ENCODE data around the gene PRKCH. TPM values are rescaled to one million over a fixed set of nuclear protein-coding genes. Genes with fewer than 3 reads are reported as not detected.

Gene PRKCH
- total RNA-seq, 2 donors from 2014 or later, result 27.6 to 33.9 TPM

- Histone ChIP-seq H3K36me3 (no peaks in the 10 kb centered on the region), H3K4me1 (replicated peaks) (no peaks in the 10 kb centered on the region), H3K27me3 (replicated peaks; ENCODE audit: insufficient read depth) (no peaks in the 10 kb centered on the region), H3K9me3 (no peaks in the 10 kb centered on the region), H3K4me3 (no peak overlapping the region), H3K27ac (no peak overlapping the region)
- WGBS, result 64% methylated on average over 2 of the region's 2 CpGs
- TF ChIP-seq POLR2A (IDR thresholded peaks at IDR 0.05), result no peak
- TF ChIP-seq POLR2AphosphoS5 (IDR thresholded peaks at IDR 0.05), result no peak
- TF ChIP-seq, protein P1, sequence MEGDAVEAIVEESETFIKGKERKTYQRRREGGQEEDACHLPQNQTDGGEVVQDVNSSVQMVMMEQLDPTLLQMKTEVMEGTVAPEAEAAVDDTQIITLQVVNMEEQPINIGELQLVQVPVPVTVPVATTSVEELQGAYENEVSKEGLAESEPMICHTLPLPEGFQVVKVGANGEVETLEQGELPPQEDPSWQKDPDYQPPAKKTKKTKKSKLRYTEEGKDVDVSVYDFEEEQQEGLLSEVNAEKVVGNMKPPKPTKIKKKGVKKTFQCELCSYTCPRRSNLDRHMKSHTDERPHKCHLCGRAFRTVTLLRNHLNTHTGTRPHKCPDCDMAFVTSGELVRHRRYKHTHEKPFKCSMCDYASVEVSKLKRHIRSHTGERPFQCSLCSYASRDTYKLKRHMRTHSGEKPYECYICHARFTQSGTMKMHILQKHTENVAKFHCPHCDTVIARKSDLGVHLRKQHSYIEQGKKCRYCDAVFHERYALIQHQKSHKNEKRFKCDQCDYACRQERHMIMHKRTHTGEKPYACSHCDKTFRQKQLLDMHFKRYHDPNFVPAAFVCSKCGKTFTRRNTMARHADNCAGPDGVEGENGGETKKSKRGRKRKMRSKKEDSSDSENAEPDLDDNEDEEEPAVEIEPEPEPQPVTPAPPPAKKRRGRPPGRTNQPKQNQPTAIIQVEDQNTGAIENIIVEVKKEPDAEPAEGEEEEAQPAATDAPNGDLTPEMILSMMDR (IDR thresholded peaks at IDR 0.05), result no peak
- intact Hi-C loops (cut with DNase I), result no loop called here
- no peak for DNase-seq (ENCODE audit: low spot score)
These were observed 256.1 kb downstream of the PRKCH start for GRCh38 chr14:61577506-61577931.

DNA sequence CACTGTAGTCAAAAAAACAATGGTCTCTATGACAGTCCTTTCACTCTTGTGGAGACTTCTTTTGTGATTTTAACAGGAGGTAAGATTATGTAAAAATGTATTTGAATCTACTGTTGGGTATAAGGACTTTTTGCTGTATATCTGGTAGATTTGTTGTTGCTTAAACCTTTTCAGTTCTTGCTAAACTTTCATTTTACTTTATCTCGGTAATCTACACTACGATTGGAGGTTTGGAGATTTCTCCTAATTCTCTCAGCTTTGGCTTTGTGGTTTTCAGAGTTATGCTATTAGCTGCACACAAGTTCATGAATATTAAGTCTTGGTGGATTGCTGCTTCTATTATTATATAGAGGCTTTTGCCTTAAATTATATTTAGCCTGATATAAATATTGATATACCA is 257.4 kb downstream of the PRKCH start:
- intact Hi-C loops (cut with DNase I), result no loop called here
- no peaks in the 10 kb centered on the region for H3K27me3 ChIP-seq (replicated peaks; ENCODE audit: insufficient read depth)
- no peaks in the 10 kb centered on the region for H3K4me1 ChIP-seq (replicated peaks)
- no peak overlapping the region for H3K4me3 ChIP-seq
- H3K9me3 ChIP-seq, result no peaks in the 10 kb centered on the region
- WGBS, result 77% methylated on average over 2 of the region's 2 CpGs
- H3K36me3 ChIP-seq, result no peaks in the 10 kb centered on the region
- TF ChIP-seq POLR2A (IDR thresholded peaks at IDR 0.05) (no peak), POLR2AphosphoS5 (IDR thresholded peaks at IDR 0.05) (no peak)
- TF ChIP-seq, protein P1 (IDR thresholded peaks at IDR 0.05), result no peak
- no peak overlapping the region for H3K27ac ChIP-seq
- DNase-seq (ENCODE audit: low spot score), result no peak

- intact Hi-C loops (cut with DNase I), result no loop called here
- 90% methylated on average over 1 of the region's 1 CpG for WGBS
- no peaks in the 10 kb centered on the region for H3K4me1 ChIP-seq (replicated peaks)
- DNase-seq (ENCODE audit: low spot score), result no peak
- H3K27ac ChIP-seq, result no peak overlapping the region
- H3K36me3 ChIP-seq, result no peaks in the 10 kb centered on the region
- no peak overlapping the region for H3K4me3 ChIP-seq
- H3K9me3 ChIP-seq, result no peaks in the 10 kb centered on the region
- TF ChIP-seq, protein P1 (IDR thresholded peaks at IDR 0.05), result no peak
- TF ChIP-seq POLR2A (IDR thresholded peaks at IDR 0.05) (no peak), POLR2AphosphoS5 (IDR thresholded peaks at IDR 0.05) (no peak)
- no peaks in the 10 kb centered on the region for H3K27me3 ChIP-seq (replicated peaks; ENCODE audit: insufficient read depth)
These were observed 260.0 kb downstream of the PRKCH start for GRCh38 chr14:61581340-61581739.

- H3K27ac ChIP-seq, result no peak overlapping the region
- 91% methylated on average over 3 of the region's 3 CpGs for WGBS
- no peak overlapping the region for H3K4me3 ChIP-seq
- H3K27me3 ChIP-seq (replicated peaks; ENCODE audit: insufficient read depth), result no peaks in the 10 kb centered on the region
- no peaks in the 10 kb centered on the region for H3K4me1 ChIP-seq (replicated peaks)
- no peak for DNase-seq (ENCODE audit: low spot score)
- intact Hi-C loops (cut with DNase I), result no loop called here
- TF ChIP-seq POLR2AphosphoS5 (IDR thresholded peaks at IDR 0.05), result no peak
- no peak for TF ChIP-seq POLR2A (IDR thresholded peaks at IDR 0.05)
- TF ChIP-seq, protein P1 (IDR thresholded peaks at IDR 0.05), result no peak
- no peaks in the 10 kb centered on the region for H3K36me3 ChIP-seq
- no peaks in the 10 kb centered on the region for H3K9me3 ChIP-seq
These were observed 260.7 kb downstream of the PRKCH start for GRCh38 chr14:61581955-61582615.

- intact Hi-C loops (cut with DNase I), result no loop called here
- no peak overlapping the region for H3K27ac ChIP-seq
- no peak for DNase-seq (ENCODE audit: low spot score)
- no peaks in the 10 kb centered on the region for H3K36me3 ChIP-seq
- H3K4me1 ChIP-seq (replicated peaks), result no peaks in the 10 kb centered on the region
- 90% methylated on average over 2 of the region's 2 CpGs for WGBS
- H3K27me3 ChIP-seq (replicated peaks; ENCODE audit: insufficient read depth), result no peaks in the 10 kb centered on the region
- H3K9me3 ChIP-seq, result no peaks in the 10 kb centered on the region
- H3K4me3 ChIP-seq, result no peak overlapping the region
- no peak for TF ChIP-seq POLR2A (IDR thresholded peaks at IDR 0.05)
- TF ChIP-seq POLR2AphosphoS5 (IDR thresholded peaks at IDR 0.05), result no peak
- TF ChIP-seq, protein P1 (IDR thresholded peaks at IDR 0.05), result no peak
These were observed 261.4 kb downstream of the PRKCH start for GRCh38 chr14:61582815-61583214.
